Measurements from ENCODE around the gene TDP2. TPM values are rescaled to one million over a fixed set of nuclear protein-coding genes. Genes with fewer than 3 reads are reported as not detected.
"Not testable (repeated sequence)": the region's sequence is repeated elsewhere in the genome, so short reads cannot be mapped to it uniquely, and the experiment has no call there.

The TDP2 gene
- total RNA-seq, 3 donors from 2014 or later (not counting 1 experiment from before 2014, with no cell fraction given): 43.2 to 51.9 (median 49.5) TPM

DNA sequence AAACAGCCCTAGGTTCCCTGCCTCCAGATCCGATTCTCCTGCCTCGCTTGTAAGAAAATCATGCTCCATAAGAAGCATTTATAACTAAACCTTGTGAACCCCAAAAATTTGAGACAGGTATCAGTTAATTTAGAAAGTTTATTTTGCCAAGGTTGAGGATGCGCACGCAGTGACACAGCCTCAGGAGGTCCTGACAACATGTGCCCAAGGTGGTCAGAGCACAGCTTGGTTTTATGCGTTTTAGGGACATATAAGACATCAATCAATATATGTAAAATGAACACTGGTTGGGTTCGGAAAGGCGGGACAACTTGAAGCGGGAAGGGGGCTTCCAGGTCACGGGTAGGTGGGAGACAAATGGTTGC lies 2.3 kb upstream of the TDP2 start:
- Mint-ChIP-seq H3K36me3 (no peaks in the 10 kb centered on the region), H3K4me3 (no peak overlapping the region), H3K4me1 (peaks cover 43 to 45% of the 10 kb centered on the region in 2 donors), H3K9me3 (no peaks in the 10 kb centered on the region), H3K27ac (peak overlapping the region; percentile 12 to 45), H3K27me3 (ENCODE audit: low read depth in 2 of 2) (no peaks in the 10 kb centered on the region)
- 99% methylated on average over 9 of the region's 9 CpGs for WGBS (ENCODE audit: insufficient coverage)
- Histone ChIP-seq H3K4me3 (ENCODE audit: low read length) (no peak overlapping the region), H3K27me3 (ENCODE audit: control insufficient read depth, insufficient read depth, low read length) (no peaks in the 10 kb centered on the region), H3K27ac (ENCODE audit: low read length) (no peak overlapping the region), H3K36me3 (ENCODE audit: control insufficient read depth, insufficient read depth, low read length) (peaks cover 2% of the 10 kb centered on the region), H3K4me1 (ENCODE audit: control insufficient read depth, insufficient read depth, low read length) (peaks cover 21% of the 10 kb centered on the region), H3K9me3 (ENCODE audit: control insufficient read depth, insufficient read depth, low read length) (no peaks in the 10 kb centered on the region)
- intact Hi-C loops (cut with micrococcal nuclease): loop anchor here (10.0 kb wide), 1 partner anchor 106 kb away; the partner anchor contains the start of gene GMNN
- no peak for ATAC-seq
- TF ChIP-seq, protein P1, sequence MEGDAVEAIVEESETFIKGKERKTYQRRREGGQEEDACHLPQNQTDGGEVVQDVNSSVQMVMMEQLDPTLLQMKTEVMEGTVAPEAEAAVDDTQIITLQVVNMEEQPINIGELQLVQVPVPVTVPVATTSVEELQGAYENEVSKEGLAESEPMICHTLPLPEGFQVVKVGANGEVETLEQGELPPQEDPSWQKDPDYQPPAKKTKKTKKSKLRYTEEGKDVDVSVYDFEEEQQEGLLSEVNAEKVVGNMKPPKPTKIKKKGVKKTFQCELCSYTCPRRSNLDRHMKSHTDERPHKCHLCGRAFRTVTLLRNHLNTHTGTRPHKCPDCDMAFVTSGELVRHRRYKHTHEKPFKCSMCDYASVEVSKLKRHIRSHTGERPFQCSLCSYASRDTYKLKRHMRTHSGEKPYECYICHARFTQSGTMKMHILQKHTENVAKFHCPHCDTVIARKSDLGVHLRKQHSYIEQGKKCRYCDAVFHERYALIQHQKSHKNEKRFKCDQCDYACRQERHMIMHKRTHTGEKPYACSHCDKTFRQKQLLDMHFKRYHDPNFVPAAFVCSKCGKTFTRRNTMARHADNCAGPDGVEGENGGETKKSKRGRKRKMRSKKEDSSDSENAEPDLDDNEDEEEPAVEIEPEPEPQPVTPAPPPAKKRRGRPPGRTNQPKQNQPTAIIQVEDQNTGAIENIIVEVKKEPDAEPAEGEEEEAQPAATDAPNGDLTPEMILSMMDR (IDR thresholded peaks at IDR 0.05): no peak
- no peak for DNase-seq

DNA sequence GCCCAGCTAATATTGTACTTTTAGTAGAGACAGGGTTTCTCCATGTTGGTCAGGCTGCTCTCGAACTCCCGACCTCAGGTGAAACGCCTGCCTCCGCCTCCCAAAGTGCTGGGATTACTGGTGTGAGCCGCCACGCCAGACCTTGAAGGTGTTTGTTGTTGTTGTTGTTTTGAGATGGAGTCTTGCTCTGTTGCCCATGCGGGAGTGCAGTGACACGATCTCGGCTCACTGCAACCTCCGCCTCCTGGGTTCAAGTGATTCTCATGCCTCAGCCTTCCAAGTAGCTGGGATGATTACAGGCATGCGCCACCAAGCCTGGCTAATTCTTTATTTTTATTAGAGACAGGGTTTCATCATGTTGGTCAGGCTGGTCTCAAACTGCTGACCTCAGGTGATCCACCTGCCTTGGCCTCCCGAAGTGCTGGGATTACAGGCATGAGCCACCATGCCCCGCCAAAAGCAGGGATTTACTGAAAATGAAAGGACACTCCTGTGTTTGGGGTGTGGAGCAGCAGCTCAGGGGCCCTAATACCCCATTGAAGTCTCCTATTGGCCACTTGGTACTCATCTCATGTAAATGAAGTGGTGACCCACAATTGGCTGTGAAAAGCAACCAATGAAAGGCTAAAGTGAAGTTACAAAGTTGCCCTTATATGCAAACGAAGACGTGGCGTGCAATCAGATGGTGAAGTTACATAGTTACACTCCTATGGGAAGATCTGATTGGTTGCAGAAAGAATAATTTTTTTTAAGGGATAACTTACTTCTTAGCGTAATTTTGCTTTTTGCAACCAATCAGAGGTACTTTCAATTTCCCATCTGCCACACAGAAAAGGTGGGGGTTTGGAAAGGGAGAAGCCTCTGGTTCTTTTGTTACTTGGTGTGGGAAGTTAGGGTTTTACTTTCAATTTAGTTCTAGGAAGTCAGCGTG lies 1.6 kb upstream of the TDP2 start:
- H3K4me3 ChIP-seq (ENCODE audit: low read length); H3K27me3 ChIP-seq (ENCODE audit: control insufficient read depth, insufficient read depth, low read length); ATAC-seq; H3K27me3 Mint-ChIP-seq (ENCODE audit: low read depth in 2 of 2); H3K27ac ChIP-seq (ENCODE audit: low read length); H3K36me3 ChIP-seq (ENCODE audit: control insufficient read depth, insufficient read depth, low read length); H3K36me3 Mint-ChIP-seq; H3K9me3 ChIP-seq (ENCODE audit: control insufficient read depth, insufficient read depth, low read length); H3K9me3 Mint-ChIP-seq: not testable (repeated sequence)
- peak in 1 of 2 donors; percentile 6 for DNase-seq
- H3K4me1 ChIP-seq (ENCODE audit: control insufficient read depth, insufficient read depth, low read length): peaks cover 21% of the 10 kb centered on the region
- H3K4me3 Mint-ChIP-seq: peak overlapping the region; percentile 17
- intact Hi-C loops (cut with micrococcal nuclease): loop anchor here (10.0 kb wide), 1 partner anchor 106 kb away; the partner anchor contains the start of gene GMNN
- H3K27ac Mint-ChIP-seq: peak overlapping the region; percentile 12 to 45
- 94% methylated on average over 17 of the region's 18 CpGs for WGBS (ENCODE audit: insufficient coverage)
- peaks cover 50 to 52% of the 10 kb centered on the region in 2 donors for H3K4me1 Mint-ChIP-seq

DNA sequence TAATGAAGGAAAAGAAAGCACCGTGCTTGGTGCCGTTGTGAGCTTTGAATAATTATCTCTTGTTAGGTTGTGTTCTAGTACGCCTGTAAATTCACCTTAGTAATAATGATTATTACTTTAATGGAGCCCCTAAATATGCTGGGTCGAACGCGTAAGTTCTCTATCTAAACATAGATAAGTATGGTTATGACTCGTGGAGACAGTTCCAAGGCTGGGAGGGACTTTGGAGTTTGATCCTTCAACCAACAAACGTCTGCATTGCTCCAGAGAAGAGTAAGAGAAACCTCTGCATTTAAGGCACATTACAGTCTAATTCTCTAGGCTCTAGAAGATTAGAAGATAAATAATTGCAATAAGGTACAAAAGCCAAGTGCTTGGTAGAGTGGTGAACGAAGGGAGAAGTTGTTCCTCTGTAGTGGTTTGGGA lies 692 bp upstream of the TDP2 start:
- Histone ChIP-seq H3K9me3 (ENCODE audit: control insufficient read depth, insufficient read depth, low read length) (no peaks in the 10 kb centered on the region), H3K27me3 (ENCODE audit: control insufficient read depth, insufficient read depth, low read length) (no peaks in the 10 kb centered on the region), H3K27ac (ENCODE audit: low read length) (peak overlapping the region; percentile 86), H3K4me1 (ENCODE audit: control insufficient read depth, insufficient read depth, low read length) (peaks cover 21% of the 10 kb centered on the region), H3K36me3 (ENCODE audit: control insufficient read depth, insufficient read depth, low read length) (peaks cover 14% of the 10 kb centered on the region), H3K4me3 (ENCODE audit: low read length) (peak overlapping the region; percentile 95)
- no peak for DNase-seq
- Mint-ChIP-seq H3K27me3 (ENCODE audit: low read depth in 2 of 2) (no peaks in the 10 kb centered on the region), H3K27ac (peak overlapping the region; percentile 96 to 98), H3K4me1 (peaks cover 58 to 60% of the 10 kb centered on the region in 2 donors), H3K36me3 (no peaks in the 10 kb centered on the region), H3K4me3 (peak overlapping the region; percentile 98), H3K9me3 (no peaks in the 10 kb centered on the region)
- TF ChIP-seq, protein P1 (IDR thresholded peaks at IDR 0.05): no peak
- WGBS (ENCODE audit: insufficient coverage): 2% methylated on average over 6 of the region's 9 CpGs
- intact Hi-C loops (cut with micrococcal nuclease): loop anchor here (1.0 to 10.0 kb wide), 3 partner anchors 22 to 107 kb away; partner anchors contain the start of genes C6orf62 and GMNN
- no peak for ATAC-seq

DNA sequence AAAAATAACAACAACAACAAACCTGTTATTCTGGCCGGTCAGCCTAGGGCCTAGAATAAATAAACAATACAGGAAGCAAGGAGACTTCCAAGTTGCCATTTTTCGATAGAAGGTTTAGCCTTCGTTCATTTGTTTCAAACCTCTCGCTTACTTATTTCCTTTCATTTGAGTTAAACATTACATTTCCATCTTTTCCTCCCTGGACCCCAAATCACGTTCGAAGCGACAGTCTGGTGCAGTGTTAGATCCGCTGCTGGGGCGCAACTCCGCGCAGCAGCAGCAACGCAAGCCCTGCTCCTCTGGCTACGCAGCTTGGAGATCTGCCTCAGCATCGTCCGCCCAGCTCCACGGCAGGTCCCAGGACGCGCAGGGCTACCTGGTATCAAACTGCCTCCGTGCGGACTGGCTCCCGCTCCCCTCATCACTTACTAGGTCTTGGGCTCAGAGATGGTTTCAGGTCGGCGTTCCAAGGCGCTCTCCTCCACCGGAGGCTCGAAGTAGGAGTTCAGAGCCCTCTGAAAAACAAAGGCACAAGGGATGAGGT lies 530 bp downstream of the TDP2 start:
- Histone ChIP-seq H3K4me3 (ENCODE audit: low read length) (peak overlapping the region; percentile 95), H3K4me1 (ENCODE audit: control insufficient read depth, insufficient read depth, low read length) (peaks cover 21% of the 10 kb centered on the region), H3K27ac (ENCODE audit: low read length) (peak overlapping the region; percentile 86), H3K9me3 (ENCODE audit: control insufficient read depth, insufficient read depth, low read length) (no peaks in the 10 kb centered on the region), H3K27me3 (ENCODE audit: control insufficient read depth, insufficient read depth, low read length) (no peaks in the 10 kb centered on the region), H3K36me3 (ENCODE audit: control insufficient read depth, insufficient read depth, low read length) (peaks cover 20% of the 10 kb centered on the region)
- no peaks in the 10 kb centered on the region for H3K27me3 Mint-ChIP-seq (ENCODE audit: low read depth in 2 of 2)
- TF ChIP-seq, protein P1 (IDR thresholded peaks at IDR 0.05): no peak
- DNase-seq (no peak), ATAC-seq (peak; percentile 18 to 46 (median 33))
- under 1% methylated on average over 26 of the region's 26 CpGs for WGBS (ENCODE audit: insufficient coverage)
- peak overlapping the region; percentile 98 for H3K4me3 Mint-ChIP-seq
- H3K36me3 Mint-ChIP-seq: no peaks in the 10 kb centered on the region
- peaks cover 67 to 72% of the 10 kb centered on the region in 2 donors for H3K4me1 Mint-ChIP-seq
- H3K27ac Mint-ChIP-seq: peak overlapping the region; percentile 96 to 98
- H3K9me3 Mint-ChIP-seq: no peaks in the 10 kb centered on the region
- intact Hi-C loops (cut with micrococcal nuclease): loop anchor here (10.0 kb wide), 1 partner anchor 109 kb away; the partner anchor contains the start of gene GMNN
